AG04449 (cell line): ENCODE results near the gene KRT26.

Experiments used
- CTCF ChIA-PET: fragments of 350-600 bp; formaldehyde crosslinking; extraction: SDS; loops from one replicate; lab custom pipeline; 2021; ENCODE audit warnings: antibody characterized with exemption; lab: Yijun Ruan, JAX
- POLR2A ChIA-PET: fragments of 400-600, 350-600 bp; formaldehyde crosslinking; extraction: SDS; loops from one replicate; lab custom pipeline; 2020; ENCODE audit warnings: antibody characterized with exemption, inconsistent platforms; lab: Yijun Ruan, JAX
- DNase-seq: peaks from one replicate; pipeline ENCODE4 v3.0.0-alpha.2; 2010; ENCODE audit warnings: low read depth, low spot score
- H3K4me3 ChIP-seq: 2 replicates; pipeline ENCODE4 v1.5.1; 2011; ENCODE audit warnings: low read depth, mild to moderate bottlenecking, control low read depth, low read length
- TF ChIP-seq, protein P1 (sequence below): IDR thresholded peaks from one replicate; pipeline ENCODE4 v1.5.1; 2011; ENCODE audit warnings: mild to moderate bottlenecking, moderate library complexity, low read length, control low read depth, inconsistent platforms; ENCODE audit not compliant: insufficient read depth; ENCODE audit errors: missing control alignments

Gene KRT26, protein sequence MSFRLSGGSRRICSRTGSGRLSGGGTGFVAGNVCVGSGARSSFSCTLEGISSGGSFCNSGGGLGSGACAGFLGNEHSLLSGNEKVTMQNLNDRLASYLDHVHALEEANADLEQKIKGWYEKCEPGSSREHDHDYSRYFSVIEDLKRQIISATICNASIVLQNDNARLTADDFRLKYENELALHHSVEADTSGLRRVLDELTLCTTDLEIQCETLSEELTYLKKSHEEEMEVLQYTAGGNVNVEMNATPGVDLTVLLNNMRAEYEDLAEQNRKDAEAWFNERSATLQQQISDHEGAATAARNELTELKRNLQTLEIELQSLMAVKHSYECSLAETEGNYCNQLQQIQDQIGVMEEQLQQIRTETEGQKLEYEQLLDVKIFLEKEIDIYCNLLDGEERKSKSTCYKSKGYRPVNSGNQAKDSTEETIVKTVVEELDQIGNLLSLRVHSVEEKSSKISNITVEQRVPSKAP

DNA sequence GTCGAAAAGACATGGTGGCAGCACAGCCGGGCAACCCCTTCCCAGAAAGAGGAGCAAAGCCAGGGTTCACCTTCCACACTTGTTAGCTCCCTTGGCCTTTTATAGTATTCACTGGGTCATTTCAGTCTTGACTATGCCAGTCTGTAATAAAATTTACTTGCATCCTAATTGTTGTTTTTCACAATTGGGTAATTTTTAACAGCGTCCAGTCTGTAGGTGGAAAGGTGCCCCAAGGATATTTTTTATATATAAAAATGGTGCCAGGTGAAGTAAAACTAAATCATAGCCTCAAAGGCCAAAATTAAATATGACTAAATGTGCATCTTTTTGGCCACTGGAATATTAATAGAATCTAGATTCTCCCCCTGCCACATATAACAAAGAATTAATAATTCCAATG lies at the start of gene KRT26:
Gene KRT26 (minus strand): TSS at position 101 of the 400 bp plus-strand sequence. CDS start 88 bp downstream, at position 13.
- ChIA-PET POLR2A (no interaction called here), CTCF (no interaction called here)
- no peak for DNase-seq
- no peak within 1 kb of the TSS for H3K4me3 ChIP-seq
- TF ChIP-seq, protein P1, sequence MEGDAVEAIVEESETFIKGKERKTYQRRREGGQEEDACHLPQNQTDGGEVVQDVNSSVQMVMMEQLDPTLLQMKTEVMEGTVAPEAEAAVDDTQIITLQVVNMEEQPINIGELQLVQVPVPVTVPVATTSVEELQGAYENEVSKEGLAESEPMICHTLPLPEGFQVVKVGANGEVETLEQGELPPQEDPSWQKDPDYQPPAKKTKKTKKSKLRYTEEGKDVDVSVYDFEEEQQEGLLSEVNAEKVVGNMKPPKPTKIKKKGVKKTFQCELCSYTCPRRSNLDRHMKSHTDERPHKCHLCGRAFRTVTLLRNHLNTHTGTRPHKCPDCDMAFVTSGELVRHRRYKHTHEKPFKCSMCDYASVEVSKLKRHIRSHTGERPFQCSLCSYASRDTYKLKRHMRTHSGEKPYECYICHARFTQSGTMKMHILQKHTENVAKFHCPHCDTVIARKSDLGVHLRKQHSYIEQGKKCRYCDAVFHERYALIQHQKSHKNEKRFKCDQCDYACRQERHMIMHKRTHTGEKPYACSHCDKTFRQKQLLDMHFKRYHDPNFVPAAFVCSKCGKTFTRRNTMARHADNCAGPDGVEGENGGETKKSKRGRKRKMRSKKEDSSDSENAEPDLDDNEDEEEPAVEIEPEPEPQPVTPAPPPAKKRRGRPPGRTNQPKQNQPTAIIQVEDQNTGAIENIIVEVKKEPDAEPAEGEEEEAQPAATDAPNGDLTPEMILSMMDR: no peak

DNA sequence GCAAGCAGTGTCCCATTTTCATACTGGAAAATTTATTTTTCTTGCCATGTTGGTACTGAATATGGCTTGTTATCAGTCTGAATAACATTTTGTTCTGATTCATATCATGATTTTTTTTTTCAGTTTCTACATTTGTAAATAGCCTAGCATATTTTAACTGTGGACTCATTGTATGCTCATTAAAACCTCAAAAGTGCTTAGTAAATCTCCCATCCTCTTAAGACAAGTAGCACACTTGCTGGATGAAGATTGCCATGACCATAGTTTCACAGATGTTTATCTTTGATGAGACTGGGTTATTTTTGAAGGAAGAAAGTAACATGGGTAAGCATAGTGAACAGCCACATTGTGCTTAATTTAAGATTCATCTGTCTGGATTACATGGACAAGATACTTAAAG lies 49.5 kb upstream of the KRT26 start:
- no peak overlapping the region for H3K4me3 ChIP-seq
- CTCF ChIA-PET: interaction anchor here (1.1 to 1.4 kb wide), 3 partner anchors 18 to 844 kb away, joined by 3 to 8 read pairs (median 4); no protein-coding TSS in a partner anchor
- POLR2A ChIA-PET: no interaction called here
- TF ChIP-seq, protein P1: no peak
- DNase-seq: no peak

GRCh38 chr17:40820228-40820838 lies 48.3 kb upstream of the KRT26 start:
- no peak for DNase-seq
- TF ChIP-seq, protein P1: no peak
- CTCF ChIA-PET: interaction anchor here (0.9 to 4.1 kb wide), 6 partner anchors 36 to 846 kb away, joined by 3 to 26 read pairs (median 16); no protein-coding TSS in a partner anchor
- POLR2A ChIA-PET: no interaction called here
- no peak overlapping the region for H3K4me3 ChIP-seq

DNA sequence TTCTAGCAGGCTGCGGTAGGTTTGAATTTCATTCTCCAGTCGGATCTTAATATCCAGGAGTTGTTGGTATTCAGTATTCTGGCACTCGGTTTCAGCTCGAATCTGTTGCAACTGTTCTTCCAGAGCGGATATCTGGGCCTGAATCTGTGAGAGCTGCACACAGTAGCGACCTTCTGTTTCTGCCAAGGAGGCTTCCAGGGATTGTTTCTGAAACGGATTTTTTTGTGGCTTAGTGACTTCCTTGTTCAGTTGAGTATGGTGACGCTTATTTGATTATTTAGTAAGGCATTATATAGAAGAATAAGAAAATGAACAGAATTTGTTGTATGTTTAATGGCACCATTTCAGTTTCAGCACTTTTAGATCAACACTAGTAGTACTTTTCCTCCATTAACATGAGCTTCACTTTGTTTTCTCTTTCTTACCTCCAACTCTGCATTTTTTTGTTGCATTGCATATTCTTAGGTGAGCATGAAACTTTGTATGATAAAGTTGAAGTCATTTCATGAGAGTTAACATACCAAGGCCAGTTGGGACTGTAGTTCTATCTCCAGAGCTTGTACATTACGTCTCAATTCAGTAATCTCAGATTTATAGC lies 47.6 kb upstream of the KRT26 start:
- TF ChIP-seq, protein P1: no peak
- ChIA-PET CTCF (interaction anchor here (0.8 to 4.1 kb wide), 9 partner anchors 8 to 847 kb away, joined by 3 to 26 read pairs (median 12); no protein-coding TSS in a partner anchor), POLR2A (interaction anchor here (0.8 kb wide), 1 partner anchor 870 kb away, joined by 5 read pairs; no protein-coding TSS in a partner anchor)
- H3K4me3 ChIP-seq: peak overlapping the region; percentile 71
- no peak for DNase-seq

GRCh38 chr17:40818733-40819527 lies 46.9 kb upstream of the KRT26 start:
- ChIA-PET CTCF (interaction anchor here (0.7 to 4.1 kb wide), 11 partner anchors 9 to 848 kb away, joined by 3 to 26 read pairs (median 5); no protein-coding TSS in a partner anchor), POLR2A (interaction anchor here (0.8 to 1.0 kb wide), 4 partner anchors 9 to 870 kb away, joined by 4 to 5 read pairs (median 5); no protein-coding TSS in a partner anchor)
- H3K4me3 ChIP-seq: peak overlapping the region; percentile 71
- TF ChIP-seq, protein P1: no peak
- DNase-seq: no peak
